CD14-positive monocyte (primary cell): ENCODE data around the gene KCNQ1OT1. TPM values are rescaled to one million over a fixed set of nuclear protein-coding genes. Genes with fewer than 3 reads are reported as not detected.

ENCODE experiments used
- DNase-seq, 3 donors: peaks; one replicate each; pipeline ENCODE4 v3.0.0-alpha.2; 2011 to 2022
- H2AFZ ChIP-seq: 2 replicates; pipeline ENCODE4 v1.6.0; 2012; ENCODE audit warnings: mild to moderate bottlenecking, low read depth, low read length, inconsistent platforms; ENCODE audit not compliant: insufficient read depth, poor library complexity, severe bottlenecking
- H3K27ac ChIP-seq, 2 donors: 1 replicate in 1 of 2; 2 replicates in 1 of 2; pipeline ENCODE4 v1.5.1; 2012 to 2013; ENCODE audit warnings: low read length in 2 of 2, control low read depth in 1 of 2, inconsistent platforms in 1 of 2, low read depth in 1 of 2, mild to moderate bottlenecking in 1 of 2
- H3K27me3 ChIP-seq, 2 donors: one replicate each; pipeline versions ENCODE4 v1.6.0 to v1.6.1; 2011 to 2013; ENCODE audit warnings: low read length in 2 of 2; ENCODE audit not compliant: control insufficient read depth in 2 of 2, insufficient read depth in 2 of 2
- H3K36me3 ChIP-seq, 2 donors: replicated peaks in 1 of 2; 1 replicate in 1 of 2; 2 replicates in 1 of 2; pipeline versions ENCODE4 v1.5.1 to v1.6.1; 2012 to 2013; ENCODE audit warnings: low read length in 2 of 2, control low read depth in 1 of 2, inconsistent platforms in 1 of 2, mild to moderate bottlenecking in 1 of 2; ENCODE audit not compliant: insufficient read depth in 2 of 2, control insufficient read depth in 1 of 2
- H3K4me1 ChIP-seq, 2 donors: 1 replicate in 1 of 2; 2 replicates in 1 of 2; pipeline versions ENCODE4 v1.5.1 to v1.6.1; 2012 to 2013; ENCODE audit warnings: low read length in 2 of 2, control low read depth in 1 of 2, inconsistent platforms in 1 of 2, mild to moderate bottlenecking in 1 of 2, moderate library complexity in 1 of 2; ENCODE audit not compliant: insufficient read depth in 2 of 2, control insufficient read depth in 1 of 2
- H3K4me2 ChIP-seq: replicated peaks from 2 replicates; pipeline ENCODE3; 2012; ENCODE audit warnings: low read length, moderate library complexity, mild to moderate bottlenecking; ENCODE audit not compliant: poor library complexity, severe bottlenecking; ENCODE audit errors: extremely low read depth
- H3K4me3 ChIP-seq, 3 experiments: fragments of 200-600 bp in 1 of 3; sonication (generic) in 1 of 3; replicated peaks in 1 of 3; 1 replicate in 2 of 3; 2 replicates in 1 of 3; pipeline ENCODE4 v1.5.1; 2011 to 2013; ENCODE audit warnings: low read length in 3 of 3, mild to moderate bottlenecking in 3 of 3, control low read depth in 2 of 3, low read depth in 2 of 3, inconsistent platforms in 1 of 3, moderate library complexity in 1 of 3
- H3K79me2 ChIP-seq: 2 replicates; pipeline ENCODE4 v1.6.0; 2012; ENCODE audit warnings: mild to moderate bottlenecking, control low read depth, inconsistent platforms, low read length, moderate library complexity; ENCODE audit not compliant: insufficient read depth
- H3K9ac ChIP-seq: 2 replicates; pipeline ENCODE4 v1.6.0; 2017; ENCODE audit warnings: low read length, mild to moderate bottlenecking; ENCODE audit not compliant: insufficient read depth, poor library complexity, severe bottlenecking
- H3K9me3 ChIP-seq, 2 donors: replicated peaks in 1 of 2; 1 replicate in 1 of 2; 2 replicates in 1 of 2; pipeline versions ENCODE4 v1.5.1 to v1.6.1; 2012 to 2013; ENCODE audit warnings: low read length in 2 of 2, control low read depth in 1 of 2; ENCODE audit not compliant: control insufficient read depth in 1 of 2, insufficient read depth in 1 of 2
- H4K20me1 ChIP-seq: 2 replicates; pipeline ENCODE4 v1.6.0; 2012; ENCODE audit warnings: mild to moderate bottlenecking, low read length, control low read depth, moderate library complexity; ENCODE audit not compliant: insufficient read depth
- H3K27ac Mint-ChIP-seq, 7 donors: one replicate each; pipeline ENCODE4 v1.8.0; 2020; ENCODE audit warnings: mild to moderate bottlenecking in 7 of 7, mixed read lengths in 7 of 7, moderate library complexity in 6 of 7, inconsistent platforms in 2 of 7
- H3K27me3 Mint-ChIP-seq, 3 donors: one replicate each; pipeline ENCODE4 v1.8.0; 2021 to 2022; ENCODE audit warnings: low read depth in 3 of 3, mild to moderate bottlenecking in 3 of 3, mixed read lengths in 3 of 3, moderate library complexity in 3 of 3, inconsistent platforms in 1 of 3
- H3K36me3 Mint-ChIP-seq, 2 donors: one replicate each; pipeline ENCODE4 v1.8.0; 2020; ENCODE audit warnings: mixed read lengths in 2 of 2, inconsistent platforms in 1 of 2, mild to moderate bottlenecking in 1 of 2
- H3K4me1 Mint-ChIP-seq: one replicate; pipeline ENCODE4 v1.8.0; 2020; ENCODE audit warnings: mild to moderate bottlenecking, mixed read lengths
- H3K4me3 Mint-ChIP-seq, 2 donors: one replicate each; pipeline ENCODE4 v1.8.0; 2020; ENCODE audit warnings: mild to moderate bottlenecking in 2 of 2, mixed read lengths in 2 of 2, moderate library complexity in 1 of 2
- H3K9me3 Mint-ChIP-seq, 7 donors: one replicate each; pipeline ENCODE4 v1.8.0; 2020 to 2022; ENCODE audit warnings: mixed read lengths in 7 of 7, mild to moderate bottlenecking in 6 of 7, moderate library complexity in 6 of 7, inconsistent platforms in 2 of 7
- WGBS: methylation state at CpG from one replicate; pipeline ENCODE4 v1.1.5; 2013; ENCODE audit warnings: missing lambda C conversion rate; ENCODE audit not compliant: insufficient coverage; 5-methylcytosine and 5-hydroxymethylcytosine counted together
- intact Hi-C, 2 donors: fragments of 100-400 bp; cut with micrococcal nuclease; formaldehyde crosslinking; loops; one replicate each; pipeline versions ENCODE4 v1.15.0 to v1.15.1; 2023
- polyA plus RNA-seq, 3 donors: library from polyadenylated mRNA; depleted of rRNA in 1 of 3; unstranded in 2 of 3; stranded (reverse) in 1 of 3; fragments of 300-500 nt in 2 of 3; fragments of >200 nt in 1 of 3; fragmentation: Illumina TruSeq in 2 of 3; gene quantifications; 1 replicate in 2 of 3; 2 replicates in 1 of 3; pipeline ENCODE4 v1.2.3, GENCODE V29; 2012 to 2021
- TF ChIP-seq, protein P1 (sequence below): fragments of 200-600 bp; IDR thresholded peaks from one replicate; pipeline ENCODE4 v1.8.0; 2022; ENCODE audit warnings: antibody characterized with exemption, mild to moderate bottlenecking

Gene KCNQ1OT1
- polyA plus RNA-seq, 3 donors = 0.01 to 0.04 (median 0.03) TPM

GRCh38 chr11:2666828-2667570, 32.8 kb downstream of the KCNQ1OT1 start:
- Histone ChIP-seq H3K9ac (no peak overlapping the region), H4K20me1 (peaks cover 76% of the 10 kb centered on the region), H2AFZ (no peak overlapping the region), H3K4me1 (no peaks in the 10 kb centered on the region), H3K27me3 (no peaks in the 10 kb centered on the region), H3K9me3 (peaks cover under 1 to 1% of the 10 kb centered on the region in 2 donors), H3K4me2 (no peak overlapping the region), H3K79me2 (no peaks in the 10 kb centered on the region), H3K4me3 (no peak overlapping the region), H3K27ac (no peak overlapping the region), H3K36me3 (peaks cover 47 to 94% of the 10 kb centered on the region in 2 donors)
- Mint-ChIP-seq H3K27me3 (peaks cover 0 to 3% (median 0%) of the 10 kb centered on the region in 3 donors), H3K27ac (no peak overlapping the region), H3K4me3 (no peak overlapping the region), H3K4me1 (no peaks in the 10 kb centered on the region), H3K9me3 (peaks cover 0 to 7% (median 3%) of the 10 kb centered on the region in 7 donors), H3K36me3 (peaks cover 69 to 84% of the 10 kb centered on the region in 2 donors)
- 49% methylated on average over 7 of the region's 15 CpGs for WGBS
- TF ChIP-seq, protein P1, sequence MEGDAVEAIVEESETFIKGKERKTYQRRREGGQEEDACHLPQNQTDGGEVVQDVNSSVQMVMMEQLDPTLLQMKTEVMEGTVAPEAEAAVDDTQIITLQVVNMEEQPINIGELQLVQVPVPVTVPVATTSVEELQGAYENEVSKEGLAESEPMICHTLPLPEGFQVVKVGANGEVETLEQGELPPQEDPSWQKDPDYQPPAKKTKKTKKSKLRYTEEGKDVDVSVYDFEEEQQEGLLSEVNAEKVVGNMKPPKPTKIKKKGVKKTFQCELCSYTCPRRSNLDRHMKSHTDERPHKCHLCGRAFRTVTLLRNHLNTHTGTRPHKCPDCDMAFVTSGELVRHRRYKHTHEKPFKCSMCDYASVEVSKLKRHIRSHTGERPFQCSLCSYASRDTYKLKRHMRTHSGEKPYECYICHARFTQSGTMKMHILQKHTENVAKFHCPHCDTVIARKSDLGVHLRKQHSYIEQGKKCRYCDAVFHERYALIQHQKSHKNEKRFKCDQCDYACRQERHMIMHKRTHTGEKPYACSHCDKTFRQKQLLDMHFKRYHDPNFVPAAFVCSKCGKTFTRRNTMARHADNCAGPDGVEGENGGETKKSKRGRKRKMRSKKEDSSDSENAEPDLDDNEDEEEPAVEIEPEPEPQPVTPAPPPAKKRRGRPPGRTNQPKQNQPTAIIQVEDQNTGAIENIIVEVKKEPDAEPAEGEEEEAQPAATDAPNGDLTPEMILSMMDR = no peak
- intact Hi-C loops = no loop called here
- no peak for DNase-seq

DNA sequence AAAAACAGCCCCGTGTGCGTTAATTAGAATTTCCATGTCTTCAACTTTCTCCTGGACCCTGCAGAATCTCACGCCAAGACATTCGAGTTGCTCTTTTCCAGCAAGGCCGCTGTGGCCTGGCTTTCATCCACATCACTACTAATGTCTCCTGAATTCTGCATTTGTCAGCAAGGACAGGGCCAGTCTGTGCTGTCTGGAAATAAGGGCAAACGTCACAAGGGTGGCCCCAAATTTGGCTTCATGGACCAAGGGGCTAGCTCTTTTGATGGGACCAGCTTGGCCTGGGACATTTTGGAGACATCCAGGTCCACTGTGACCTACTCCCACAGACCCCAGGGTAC, 33.4 kb downstream of the KCNQ1OT1 start:
- no peak overlapping the region for H3K9ac ChIP-seq
- H3K79me2 ChIP-seq = no peaks in the 10 kb centered on the region
- Mint-ChIP-seq H3K4me3 (no peak overlapping the region), H3K27me3 (peaks cover 0 to 1% (median 0%) of the 10 kb centered on the region in 3 donors), H3K9me3 (peaks cover 0 to 13% (median 6%) of the 10 kb centered on the region in 7 donors), H3K36me3 (peaks cover 72 to 86% of the 10 kb centered on the region in 2 donors), H3K27ac (no peak overlapping the region), H3K4me1 (no peaks in the 10 kb centered on the region)
- no peak overlapping the region for H2AFZ ChIP-seq
- H3K27me3 ChIP-seq = no peaks in the 10 kb centered on the region
- peaks cover 7% of the 10 kb centered on the region in 2 donors for H3K9me3 ChIP-seq
- intact Hi-C loops = no loop called here
- H3K4me3 ChIP-seq = no peak overlapping the region
- 96% methylated on average over 6 of the region's 6 CpGs for WGBS
- TF ChIP-seq, protein P1 = no peak
- no peak overlapping the region for H3K27ac ChIP-seq
- H4K20me1 ChIP-seq = peaks cover 70% of the 10 kb centered on the region
- no peak overlapping the region for H3K4me2 ChIP-seq
- H3K36me3 ChIP-seq = peaks cover 49 to 96% of the 10 kb centered on the region in 2 donors
- H3K4me1 ChIP-seq = no peaks in the 10 kb centered on the region
- DNase-seq = no peak
